Measurements from ENCODE around the gene ARHGAP6.

Gene ARHGAP6

GRCh38 chrX:11269006-11269405, 396.7 kb downstream of the ARHGAP6 start:
- TF ChIP-seq CTCF (IDR thresholded peaks at IDR 0.05; ENCODE audit: low read depth, low read length), result no peak
- no peak for DNase-seq (ENCODE audit: extremely low read depth, low read depth)

- no peak for TF ChIP-seq CTCF (IDR thresholded peaks at IDR 0.05; ENCODE audit: low read depth, low read length)
- DNase-seq (ENCODE audit: extremely low read depth, low read depth), result no peak
These were observed 398.3 kb downstream of the ARHGAP6 start for GRCh38 chrX:11267425-11267824.

- no peak for TF ChIP-seq CTCF (IDR thresholded peaks at IDR 0.05; ENCODE audit: low read depth, low read length)
- no peak for DNase-seq (ENCODE audit: extremely low read depth, low read depth)
These were observed 399.1 kb downstream of the ARHGAP6 start for GRCh38 chrX:11266573-11267003.

GRCh38 chrX:11265352-11265751, 400.4 kb downstream of the ARHGAP6 start:
- no peak for TF ChIP-seq CTCF (IDR thresholded peaks at IDR 0.05; ENCODE audit: low read depth, low read length)
- no peak for DNase-seq (ENCODE audit: extremely low read depth, low read depth)

- TF ChIP-seq CTCF (IDR thresholded peaks at IDR 0.05; ENCODE audit: low read depth, low read length), result no peak
- DNase-seq (ENCODE audit: extremely low read depth, low read depth), result no peak
These were observed 400.8 kb downstream of the ARHGAP6 start for GRCh38 chrX:11264925-11265324.

- peak; percentile 14 for DNase-seq (ENCODE audit: extremely low read depth, low read depth)
- no peak for TF ChIP-seq CTCF (IDR thresholded peaks at IDR 0.05; ENCODE audit: low read depth, low read length)
These were observed 404.5 kb downstream of the ARHGAP6 start for GRCh38 chrX:11261260-11261659.

GRCh38 chrX:11259437-11259836, 406.3 kb downstream of the ARHGAP6 start:
- no peak for TF ChIP-seq CTCF (IDR thresholded peaks at IDR 0.05; ENCODE audit: low read depth, low read length)
- DNase-seq (ENCODE audit: extremely low read depth, low read depth), result no peak
